HepG2 (cell line): ENCODE measurements around the gene GGT1. TPM values are rescaled to one million over a fixed set of nuclear protein-coding genes. Genes with fewer than 3 reads are reported as not detected.
"Not testable (repeated sequence)": the region's sequence is repeated elsewhere in the genome, so short reads cannot be mapped to it uniquely, and the experiment has no call there.

Experiments
- CTCF ChIP-seq: sonication (generic); formaldehyde crosslinking; IDR thresholded peaks from 2 replicates; pipeline ENCODE4 v1.5.0; 2020; ENCODE audit warnings: mild to moderate bottlenecking, missing genetic modification reagents, moderate library complexity
- LCORL ChIP-seq, 2 experiments: fragments of 450-650 bp in 1 of 2; sonication (generic) in 1 of 2; formaldehyde crosslinking in 1 of 2; IDR thresholded peaks; 2 replicates each; pipeline versions ENCODE4 v1.5.0 to v1.6.1; 2017 to 2020; ENCODE audit warnings: antibody characterized with exemption in 1 of 2, missing genetic modification reagents in 1 of 2
- MTA1 ChIP-seq: sonication (generic); formaldehyde crosslinking; IDR thresholded peaks from 2 replicates; pipeline ENCODE4 v1.4.0; 2020; ENCODE audit warnings: missing genetic modification reagents, mild to moderate bottlenecking, borderline replicate concordance
- PATZ1 ChIP-seq: sonication (generic); formaldehyde crosslinking; IDR thresholded peaks from 2 replicates; pipeline ENCODE4 v1.4.0; 2020; ENCODE audit warnings: missing genetic modification reagents
- PITX1 ChIP-seq: sonication (generic); formaldehyde crosslinking; IDR thresholded peaks from 2 replicates; pipeline ENCODE4 v1.5.1; 2020; ENCODE audit warnings: mild to moderate bottlenecking, missing genetic modification reagents
- SALL1 ChIP-seq: sonication (generic); formaldehyde crosslinking; IDR thresholded peaks from 2 replicates; pipeline ENCODE4 v1.8.0; 2022; ENCODE audit warnings: mild to moderate bottlenecking, missing genetic modification reagents
- TEAD3 ChIP-seq: optimal IDR thresholded peaks from 2 replicates; pipeline ENCODE3; 2016; ENCODE audit warnings: borderline replicate concordance
- ZBTB7A ChIP-seq: sonication (generic); formaldehyde crosslinking; IDR thresholded peaks from 2 replicates; pipeline ENCODE4 v1.8.0; 2022; ENCODE audit warnings: mild to moderate bottlenecking, missing genetic modification reagents
- ZFP91 ChIP-seq: sonication (generic); formaldehyde crosslinking; IDR thresholded peaks from 2 replicates; pipeline ENCODE4 v1.9.0; 2022; ENCODE audit warnings: missing genetic modification reagents, mild to moderate bottlenecking, borderline replicate concordance
- polyA plus RNA-seq, 8 experiments: library from polyadenylated mRNA; depleted of rRNA in 3 of 8; stranded (reverse) in 7 of 8; unstranded in 1 of 8; fragments of >200 nt; fragmentation: Illumina TruSeq in 4 of 8; extraction: Trizol in 4 of 8; gene quantifications; 2 replicates each; pipeline versions ENCODE4 v1.2.1 to v1.2.3, GENCODE V29; 2011 to 2016; ENCODE audit warnings: low read depth in 4 of 8, missing spikeins in 1 of 8, mixed read lengths in 1 of 8; ENCODE audit not compliant: insufficient read depth in 1 of 8
- total RNA-seq, 5 experiments: library from RNA; depleted of rRNA; stranded (reverse); fragments of >200 nt; fragmentation: Illumina TruSeq; extraction: Trizol; gene quantifications; 2 replicates each; pipeline ENCODE4 v1.2.3, GENCODE V29; 2016; ENCODE audit warnings: low read depth in 1 of 5

The GGT1 gene
- total and polyA plus RNA-seq, 2 of the 13 experiments (the other 11 are each of a cell fraction or from before 2014, with no cell fraction given), result 29.9 to 103 TPM

DNA sequence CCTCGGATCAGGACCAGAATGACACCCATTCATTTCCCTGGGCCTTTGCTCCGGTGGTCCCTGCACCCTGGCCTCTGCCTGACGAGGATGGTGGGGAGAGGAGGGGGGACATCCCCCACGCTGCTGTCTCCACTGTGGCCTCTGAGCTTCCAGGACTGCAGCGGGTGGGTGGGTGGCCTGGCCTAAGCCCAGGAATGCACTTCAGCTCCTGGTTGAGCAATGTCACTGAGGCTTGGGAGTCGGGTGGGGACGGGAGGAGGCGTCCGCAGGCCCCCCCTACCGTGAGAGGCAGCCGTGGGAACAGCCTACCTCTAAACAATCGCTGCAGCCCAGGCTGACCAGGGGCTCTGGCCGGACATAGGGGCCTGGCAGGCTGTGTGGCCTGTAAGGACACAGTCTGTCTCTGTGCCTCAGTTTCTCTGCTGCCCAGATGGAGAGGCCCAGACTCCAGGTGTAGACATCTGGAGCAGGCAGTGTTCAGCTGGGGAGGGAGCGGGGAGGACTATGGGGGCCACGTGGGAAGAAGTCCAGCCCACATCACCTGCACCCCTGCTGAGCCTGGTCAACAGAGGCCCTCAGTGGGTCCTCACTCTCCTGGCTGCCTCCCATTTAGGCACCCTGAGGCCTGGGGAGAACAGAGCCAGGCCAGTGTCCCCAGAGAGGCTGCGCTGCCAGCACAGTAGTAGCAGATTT is 28.6 kb downstream of the GGT1 start (continued):
- TF ChIP-seq PATZ1 (CRISPR knock-in tag) (peak; percentile 95), ZFP91 (CRISPR knock-in tag) (peak; percentile 40), LCORL (CRISPR knock-in tag; IDR thresholded peaks at IDR 0.05) (0 out of 2 replicates have a peak, but pooled peaks have one; percentile 39), ZBTB7A (peak; percentile 52; the same call in 1 of the 2 replicates), MTA1 (CRISPR knock-in tag) (peak; percentile 72; the same call in 1 of the 2 replicates), PITX1 (CRISPR knock-in tag) (0 out of 2 replicates have a peak, but pooled peaks have one; percentile 35), SALL1 (peak; percentile 34; the same call in 1 of the 2 replicates), TEAD3 (CRISPR knock-in tag) (peak; percentile 70), CTCF (CRISPR knock-in tag) (peak; percentile 11; the same call in 1 of the 2 replicates)
- not testable (repeated sequence) for TF ChIP-seq LCORL (IDR thresholded peaks at IDR 0.05)
